Inflammatory macrophage treated with lipopolysaccharide for 1 hour (primary cell): ENCODE results near the gene TRAF2.

Experiments used
- DNase-seq, 2 donors: peaks; one replicate each; pipeline ENCODE4 v3.0.0-alpha.2; 2020 to 2022

The TRAF2 gene

DNA sequence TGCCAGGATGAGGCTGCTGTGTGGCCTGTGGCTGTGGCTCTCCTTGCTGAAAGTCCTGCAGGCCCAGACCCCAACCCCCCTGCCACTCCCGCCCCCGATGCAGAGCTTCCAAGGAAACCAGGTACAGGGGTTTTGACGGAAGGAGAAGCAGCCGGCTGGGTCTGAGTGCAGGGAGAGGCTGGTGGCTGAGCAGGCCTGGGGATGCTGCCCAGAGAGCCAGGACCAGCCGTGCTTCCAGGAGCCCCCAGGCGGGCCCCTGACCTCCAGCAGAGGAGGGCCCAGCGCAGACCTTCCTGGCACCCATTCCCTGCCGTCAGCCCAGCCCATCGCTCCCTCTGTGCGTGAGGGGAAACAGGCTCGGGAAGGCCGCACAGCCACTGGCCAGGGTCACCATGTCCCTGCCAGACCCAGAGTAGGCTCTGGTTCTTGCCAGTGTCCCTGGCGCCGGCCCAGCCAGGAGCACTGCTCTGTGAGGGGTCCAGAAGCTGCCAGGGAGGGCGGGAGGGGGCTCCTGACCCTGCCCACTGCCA lies 66.1 kb downstream of the TRAF2 start:
- DNase-seq, result no peak

DNA sequence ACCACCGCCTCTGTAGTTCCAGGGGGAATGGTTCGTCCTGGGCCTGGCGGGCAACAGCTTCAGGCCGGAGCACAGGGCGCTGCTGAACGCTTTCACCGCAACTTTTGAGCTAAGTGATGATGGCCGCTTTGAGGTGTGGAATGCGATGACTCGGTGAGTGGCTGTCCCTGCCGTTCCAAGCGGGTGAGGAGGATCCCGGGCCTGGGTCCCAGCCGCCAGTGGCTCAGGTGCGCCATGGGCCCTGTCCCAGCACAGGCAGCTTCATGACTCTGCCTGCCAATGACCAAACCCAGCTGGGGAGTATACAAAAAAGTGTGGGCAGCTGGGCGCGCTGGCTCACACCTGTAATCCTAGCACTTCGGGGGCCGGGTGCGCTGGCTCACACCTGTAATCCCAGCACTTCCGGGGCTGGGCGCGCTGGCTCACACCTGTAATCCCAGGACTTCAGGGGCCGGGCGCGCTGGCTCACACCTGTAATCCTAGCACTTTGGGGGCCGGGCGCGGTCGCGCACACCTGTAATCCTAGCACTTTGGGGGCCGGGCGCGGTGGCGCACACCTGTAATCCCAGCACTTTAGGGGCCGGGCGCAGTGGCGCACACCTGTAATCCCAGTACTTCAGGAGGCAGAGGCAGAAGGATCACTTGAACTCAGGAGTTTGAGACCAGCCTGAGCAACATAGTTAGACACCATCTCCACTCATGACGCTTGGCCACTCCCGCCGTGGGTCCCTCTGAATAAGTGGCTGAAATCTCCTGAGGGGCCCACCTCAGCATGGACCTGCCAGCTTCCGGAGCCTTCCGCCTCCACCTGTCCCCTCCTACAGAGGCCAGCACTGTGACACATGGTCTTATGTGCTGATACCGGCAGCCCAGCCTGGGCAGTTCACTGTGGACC lies 66.8 kb downstream of the TRAF2 start:
- no peak for DNase-seq

GRCh38 chr9:136953771-136954269 lies 67.5 kb downstream of the TRAF2 start:
- no peak for DNase-seq

GRCh38 chr9:136954270-136955083 lies 68.2 kb downstream of the TRAF2 start:
- no peak for DNase-seq

- DNase-seq, result no peak
Measured at GRCh38 chr9:136955202-136955942, 69.1 kb downstream of the TRAF2 start.

- no peak for DNase-seq
Measured at GRCh38 chr9:136955943-136956335, 69.6 kb downstream of the TRAF2 start.

DNA sequence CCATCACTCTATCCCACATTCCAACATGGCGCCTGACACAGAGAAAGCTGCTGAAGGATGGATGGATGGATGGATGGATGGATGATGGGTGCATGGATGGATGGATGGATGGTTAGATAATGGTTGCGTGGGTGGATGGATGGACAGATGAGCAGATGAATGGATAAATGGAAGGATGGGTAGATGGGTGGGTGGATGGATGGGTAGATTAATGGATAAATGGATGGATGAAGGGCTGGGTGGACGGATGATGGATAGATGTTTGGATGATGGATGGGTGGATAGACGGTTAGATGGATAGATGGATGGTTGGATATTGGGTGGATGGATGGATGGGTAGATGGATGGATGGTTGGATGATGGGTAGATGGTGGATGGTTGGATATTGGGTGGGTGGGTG lies 70.3 kb downstream of the TRAF2 start:
- no peak for DNase-seq

GRCh38 chr9:136957461-136957860 lies 71.1 kb downstream of the TRAF2 start:
- no peak for DNase-seq

DNA sequence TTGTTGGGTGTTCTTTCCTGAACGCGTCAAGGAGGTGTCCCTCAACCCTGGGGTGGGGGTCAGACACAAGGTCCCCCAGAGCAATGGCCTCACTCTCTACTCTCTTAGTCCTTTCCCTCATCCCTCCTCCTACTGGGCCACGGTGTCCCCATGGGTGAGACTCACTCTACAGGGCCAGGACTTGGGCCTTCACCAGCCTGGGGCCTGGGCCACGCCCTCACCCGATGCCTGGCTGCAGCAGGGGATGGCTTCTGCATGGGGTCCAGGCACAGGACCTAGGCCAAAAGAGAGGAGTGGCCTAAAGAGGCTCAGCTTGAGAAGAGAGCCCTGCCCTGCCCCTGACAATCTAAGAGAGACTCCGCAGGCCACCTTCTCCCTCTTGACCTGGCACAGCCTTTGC lies 71.6 kb downstream of the TRAF2 start:
- no peak for DNase-seq

- DNase-seq, result no peak
Measured at GRCh38 chr9:136958473-136958872, 72.2 kb downstream of the TRAF2 start.

GRCh38 chr9:136958898-136959850 lies 72.9 kb downstream of the TRAF2 start:
- no peak for DNase-seq

GRCh38 chr9:136960212-136960937 lies 74.1 kb downstream of the TRAF2 start:
- DNase-seq, result no peak

- no peak for DNase-seq
Measured at GRCh38 chr9:136960938-136961275, 74.6 kb downstream of the TRAF2 start.

GRCh38 chr9:136961279-136962065 lies 75.2 kb downstream of the TRAF2 start:
- no peak for DNase-seq

DNA sequence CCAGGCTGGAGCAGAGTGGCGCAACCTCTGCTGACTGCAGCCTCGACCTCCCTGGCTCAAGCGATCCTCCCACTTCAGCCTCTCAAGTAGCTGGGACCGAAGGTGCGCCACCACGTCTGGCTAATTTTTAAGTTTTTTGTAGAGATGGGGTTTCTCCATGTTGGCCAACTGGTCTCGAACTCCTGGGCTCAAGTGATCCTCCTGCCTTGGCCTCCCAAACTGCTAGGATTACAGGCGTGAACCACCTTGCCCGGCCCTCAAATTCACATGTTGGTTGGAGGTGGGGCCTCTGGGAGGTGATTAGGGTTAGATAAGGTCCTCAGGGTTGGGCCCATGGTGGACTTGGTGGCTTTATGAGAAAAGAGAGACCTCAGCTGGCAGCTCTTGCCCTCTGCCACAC lies 75.8 kb downstream of the TRAF2 start:
- DNase-seq, result no peak

GRCh38 chr9:136962701-136963248 lies 76.5 kb downstream of the TRAF2 start:
- DNase-seq, result no peak

DNA sequence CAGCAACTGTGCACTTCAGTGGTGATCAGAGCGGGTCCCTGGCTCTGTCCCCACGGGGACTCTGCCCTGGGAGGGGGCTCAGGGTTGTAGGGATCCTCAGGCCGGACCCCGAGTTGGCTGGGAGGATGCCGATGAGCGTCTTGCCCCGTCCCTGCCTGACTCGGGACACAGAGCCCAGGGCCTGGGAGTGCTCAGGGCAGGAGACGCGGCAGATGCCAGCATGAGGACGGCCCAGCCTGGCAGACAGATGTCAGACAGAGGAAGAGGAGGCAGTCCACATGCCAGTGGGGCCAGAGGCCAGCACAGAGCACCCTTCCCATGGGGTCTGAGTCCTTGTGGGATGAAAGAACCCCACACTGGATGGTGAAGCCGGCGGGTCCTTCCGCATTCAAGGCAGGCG lies 77.0 kb downstream of the TRAF2 start:
- no peak for DNase-seq

DNA sequence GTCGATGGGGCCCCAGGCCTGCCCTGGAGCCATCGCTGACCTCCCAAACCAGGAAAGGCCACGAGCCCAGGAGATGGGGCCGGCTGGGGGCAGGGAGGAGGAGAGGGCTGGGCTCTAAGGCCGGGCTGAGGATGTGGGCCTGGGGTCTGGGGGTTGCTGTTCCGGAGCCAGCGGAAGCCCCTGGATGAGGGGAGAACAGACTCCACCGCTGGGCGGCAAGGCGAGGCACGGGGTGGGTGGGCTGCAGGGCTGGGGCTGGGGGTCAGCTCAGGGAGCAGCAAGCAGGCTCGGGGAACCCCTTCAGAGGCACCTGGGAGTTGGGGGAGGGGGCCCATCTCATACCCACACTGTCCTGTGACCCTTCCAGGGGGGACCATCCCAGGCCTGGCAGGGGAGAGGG lies 77.4 kb downstream of the TRAF2 start:
- no peak for DNase-seq

DNA sequence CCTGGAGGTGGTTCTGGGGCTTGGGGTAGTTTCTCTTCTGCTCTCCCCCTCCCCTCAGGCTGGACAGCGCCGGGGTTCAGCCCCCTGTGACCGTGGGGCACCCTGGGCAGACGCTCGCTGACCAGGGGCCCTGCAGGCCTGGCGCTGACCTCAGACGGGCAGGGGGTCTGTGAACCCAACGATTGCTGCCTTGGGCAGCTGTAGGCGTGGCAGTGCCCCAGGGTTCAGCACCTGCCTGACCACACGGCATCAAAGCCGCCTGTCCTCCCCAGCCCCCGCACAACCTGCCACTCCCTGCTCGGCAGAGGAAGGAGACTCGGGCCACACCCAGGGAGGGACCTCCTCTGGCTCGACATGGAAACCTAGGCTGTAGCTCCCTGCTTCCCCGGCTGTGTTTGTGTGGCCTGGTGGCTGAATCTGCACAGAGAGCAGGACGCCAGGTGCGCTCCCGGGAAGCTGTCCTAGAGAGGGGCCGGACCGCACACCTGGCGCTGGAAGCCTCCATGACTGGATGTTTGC lies 77.9 kb downstream of the TRAF2 start:
- no peak for DNase-seq
